Rectal smooth muscle tissue (tissue), 1 donor: ENCODE measurements around the gene PHF19.
A peak's percentile ranks its signal among the peaks of the same experiment; 100 is the strongest.

Experiments used
- H3K27ac ChIP-seq: one replicate; pipeline ENCODE4 v1.7.0; 2013; ENCODE audit warnings: low read depth, low read length, inconsistent platforms
- H3K27me3 ChIP-seq: one replicate; pipeline ENCODE4 v1.7.0; 2013; ENCODE audit warnings: low read length; ENCODE audit not compliant: control insufficient read depth, insufficient read depth
- H3K36me3 ChIP-seq: one replicate; pipeline ENCODE4 v1.7.0; 2013; ENCODE audit warnings: low read length; ENCODE audit not compliant: control insufficient read depth, insufficient read depth
- H3K4me1 ChIP-seq: one replicate; pipeline ENCODE4 v1.7.0; 2013; ENCODE audit warnings: low read length; ENCODE audit not compliant: control insufficient read depth, insufficient read depth
- H3K4me3 ChIP-seq: one replicate; pipeline ENCODE4 v1.7.0; 2013; ENCODE audit warnings: low read length
- H3K9ac ChIP-seq: one replicate; pipeline ENCODE4 v1.7.0; 2013; ENCODE audit warnings: low read length

PHF19 gene

DNA sequence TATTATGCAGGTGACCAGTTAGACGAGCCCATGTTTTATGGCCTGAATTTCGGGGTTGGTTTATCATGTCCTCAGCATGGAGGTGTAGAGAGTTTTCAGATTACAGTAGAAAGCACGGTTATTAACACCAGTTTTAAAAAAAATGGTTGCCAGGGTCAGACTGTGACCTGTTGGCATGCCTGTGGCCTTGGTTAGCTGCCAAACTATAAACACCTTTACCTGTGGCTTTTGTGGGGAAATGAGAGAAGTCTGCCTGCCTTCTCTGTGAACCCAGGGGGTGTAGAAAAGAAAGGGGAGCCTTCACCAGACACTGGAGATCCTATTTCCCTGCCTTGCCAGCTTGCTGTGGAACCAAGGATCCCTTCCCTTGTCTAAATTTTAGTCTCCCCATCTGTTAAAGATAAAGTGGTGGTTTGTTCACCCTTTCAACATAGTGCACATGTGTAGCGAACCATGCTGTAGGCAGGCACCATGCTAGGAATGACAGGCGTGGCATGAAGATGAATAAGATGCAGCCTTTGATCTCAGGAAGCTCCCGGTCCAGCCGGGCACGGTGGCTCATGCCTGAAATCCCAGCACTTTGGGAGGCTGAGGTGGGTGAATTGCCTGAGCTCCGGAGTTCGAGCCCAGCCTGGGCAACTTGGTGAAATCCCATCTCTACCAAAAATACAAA lies 6.1 kb upstream of the PHF19 start:
- Histone ChIP-seq H3K9ac (no peak overlapping the region), H3K36me3 (no peaks in the 10 kb centered on the region), H3K4me1 (no peaks in the 10 kb centered on the region), H3K4me3 (no peak overlapping the region), H3K27ac (no peak overlapping the region), H3K27me3 (no peaks in the 10 kb centered on the region)

DNA sequence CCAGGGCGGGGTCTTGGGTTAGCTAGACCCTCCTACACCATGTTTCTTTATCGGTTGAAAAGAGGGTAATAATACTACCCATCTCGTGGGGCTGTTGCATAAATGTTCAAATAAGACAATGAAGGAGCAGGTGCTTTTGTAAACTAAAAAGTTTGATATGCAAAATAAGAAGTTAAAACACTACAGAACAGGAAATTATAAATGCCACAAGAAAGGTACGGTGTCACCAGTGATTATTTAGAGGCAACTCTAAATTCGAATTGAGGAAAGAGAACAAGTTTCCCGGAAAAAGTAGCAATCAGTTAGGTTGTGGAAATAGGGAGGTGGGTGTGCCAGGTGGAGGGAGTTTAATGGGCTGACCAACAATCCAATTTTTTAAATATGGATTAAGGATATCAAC lies 2.5 kb upstream of the PHF19 start:
- Histone ChIP-seq H3K36me3 (no peaks in the 10 kb centered on the region), H3K27me3 (no peaks in the 10 kb centered on the region), H3K4me1 (no peaks in the 10 kb centered on the region), H3K9ac (no peak overlapping the region), H3K27ac (no peak overlapping the region), H3K4me3 (no peak overlapping the region)

DNA sequence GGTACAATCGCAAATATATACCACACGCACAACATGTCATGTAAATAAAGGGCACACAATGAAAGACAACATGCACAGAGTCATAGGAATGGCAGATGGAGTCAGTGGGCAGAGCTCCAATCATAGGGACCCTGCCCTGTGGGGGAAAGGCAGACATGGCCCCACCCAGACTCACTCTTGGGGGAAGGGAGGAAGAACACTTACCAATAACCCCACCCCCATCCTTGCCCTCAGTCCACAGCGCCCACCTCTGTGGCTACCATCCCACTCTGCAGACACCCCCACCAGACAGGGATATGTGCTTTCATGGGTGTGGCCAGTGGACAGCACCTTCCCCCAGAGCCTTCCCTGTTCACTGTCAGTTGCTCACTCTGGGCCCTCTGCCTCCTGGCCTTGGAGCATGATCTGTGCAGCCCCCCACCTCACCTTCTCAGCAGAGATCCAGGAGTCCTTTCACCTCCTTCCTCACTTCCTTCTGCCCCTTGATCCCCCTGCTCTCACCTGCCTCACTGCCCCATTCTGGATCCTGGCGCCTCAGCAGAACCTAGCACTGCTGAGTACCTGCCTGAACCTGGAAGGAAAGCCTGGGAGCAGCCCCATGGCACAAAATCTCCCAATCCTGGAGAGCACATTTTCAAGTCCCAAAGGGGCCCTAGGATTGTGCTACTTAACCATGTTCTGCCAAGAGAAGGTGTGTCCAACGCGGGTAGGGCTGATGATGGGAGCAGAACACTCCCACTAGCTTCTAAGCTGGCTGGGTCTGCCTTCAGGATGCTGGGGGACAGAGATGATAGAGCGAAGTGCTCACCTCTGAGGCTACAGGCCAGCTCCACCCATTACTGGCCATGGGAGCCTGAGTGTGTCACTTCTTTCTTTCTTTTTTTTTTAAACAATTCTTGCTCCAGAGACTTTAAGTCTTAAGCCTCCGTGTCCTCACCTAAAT lies 1.5 kb upstream of the PHF19 start:
- H3K4me3 ChIP-seq = peak overlapping the region; percentile 78
- no peaks in the 10 kb centered on the region for H3K4me1 ChIP-seq
- H3K9ac ChIP-seq = no peak overlapping the region
- no peak overlapping the region for H3K27ac ChIP-seq
- peaks cover 1% of the 10 kb centered on the region for H3K36me3 ChIP-seq
- no peaks in the 10 kb centered on the region for H3K27me3 ChIP-seq

DNA sequence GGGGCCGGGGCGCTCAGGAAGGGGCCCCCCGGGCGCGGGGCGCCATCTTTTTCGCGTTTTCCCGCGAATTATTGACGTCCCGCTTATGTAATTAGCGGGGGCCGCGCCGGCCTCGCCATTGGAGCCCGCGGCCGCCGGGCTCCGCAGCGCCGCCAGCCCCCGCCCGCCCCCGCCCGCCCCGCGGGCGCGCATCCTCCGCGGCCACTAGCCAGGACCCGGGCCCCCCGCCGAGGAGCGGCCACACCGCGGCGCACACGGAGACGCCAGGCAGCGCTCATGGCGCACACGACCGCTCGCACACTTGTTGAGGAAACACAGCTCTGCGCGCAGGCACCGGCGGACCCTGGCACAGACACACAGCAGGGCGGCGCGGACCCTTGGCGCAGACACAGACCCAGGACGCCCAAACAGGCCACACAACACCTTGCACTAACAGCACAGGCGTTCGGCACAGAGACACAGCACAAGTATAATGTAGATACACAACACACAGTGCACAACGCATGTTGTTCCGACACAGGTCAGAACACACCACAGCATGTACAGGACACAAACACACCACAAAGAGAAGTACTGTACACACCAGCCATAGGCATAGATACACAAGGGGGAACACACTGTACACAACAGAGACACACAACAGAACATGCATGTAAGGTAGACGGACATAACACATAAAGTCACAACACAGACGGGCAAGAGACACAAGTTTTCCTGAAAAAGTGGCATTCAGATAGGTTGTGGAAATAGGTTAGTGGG lies 467 bp upstream of the PHF19 start:
- Histone ChIP-seq H3K27ac (peak overlapping the region; percentile 79), H3K36me3 (peaks cover 10% of the 10 kb centered on the region), H3K9ac (peak overlapping the region; percentile 74), H3K27me3 (no peaks in the 10 kb centered on the region), H3K4me3 (peak overlapping the region; percentile 78), H3K4me1 (no peaks in the 10 kb centered on the region)

DNA sequence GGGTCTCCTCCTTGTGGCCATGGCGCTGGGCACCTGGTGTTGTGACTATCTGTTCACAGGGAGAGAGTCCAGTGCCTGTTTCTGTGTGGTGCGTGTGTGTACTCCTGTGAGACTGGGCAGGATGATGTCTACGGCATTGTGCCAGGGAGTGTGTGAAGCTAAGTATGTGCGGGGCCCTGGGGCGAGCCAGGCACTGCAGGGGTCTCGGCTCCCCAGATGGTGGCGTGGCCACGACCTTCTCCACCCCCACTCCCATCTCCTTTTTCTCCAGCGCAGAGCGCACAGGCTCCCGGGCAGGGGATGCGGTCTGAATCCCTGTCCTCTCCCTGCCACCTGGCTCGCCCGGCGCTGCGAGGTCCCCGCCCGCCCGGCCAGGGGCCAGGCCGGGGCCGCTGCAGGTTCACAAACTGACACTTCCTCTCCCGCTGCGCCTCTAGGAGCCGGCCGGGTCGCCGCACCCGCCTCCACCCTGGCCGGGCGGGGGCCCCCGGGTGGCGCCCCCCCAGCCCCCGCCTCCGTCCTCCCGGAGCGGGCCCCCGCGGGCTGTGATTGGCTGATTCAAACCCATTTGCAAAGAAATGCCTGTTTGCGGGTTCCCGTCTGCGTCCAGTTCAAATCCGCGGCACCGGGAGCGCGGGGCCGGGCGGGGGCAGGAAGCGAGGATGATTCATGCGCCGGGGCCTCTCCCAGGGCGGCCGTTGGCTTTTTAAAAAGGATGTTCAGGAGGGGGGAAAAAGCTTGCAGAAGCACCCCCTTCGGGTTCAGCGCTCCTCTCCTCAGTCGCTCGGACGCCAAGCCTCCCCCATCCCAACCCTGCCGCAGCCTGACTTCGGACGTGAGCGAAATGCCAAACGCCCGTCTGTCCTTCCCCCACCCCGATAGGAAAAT lies 790 bp downstream of the PHF19 start:
- no peaks in the 10 kb centered on the region for H3K27me3 ChIP-seq
- H3K4me3 ChIP-seq = peak overlapping the region; percentile 86
- peaks cover 10% of the 10 kb centered on the region for H3K36me3 ChIP-seq
- H3K4me1 ChIP-seq = no peaks in the 10 kb centered on the region
- H3K27ac ChIP-seq = peak overlapping the region; percentile 87
- peak overlapping the region; percentile 50 for H3K9ac ChIP-seq

DNA sequence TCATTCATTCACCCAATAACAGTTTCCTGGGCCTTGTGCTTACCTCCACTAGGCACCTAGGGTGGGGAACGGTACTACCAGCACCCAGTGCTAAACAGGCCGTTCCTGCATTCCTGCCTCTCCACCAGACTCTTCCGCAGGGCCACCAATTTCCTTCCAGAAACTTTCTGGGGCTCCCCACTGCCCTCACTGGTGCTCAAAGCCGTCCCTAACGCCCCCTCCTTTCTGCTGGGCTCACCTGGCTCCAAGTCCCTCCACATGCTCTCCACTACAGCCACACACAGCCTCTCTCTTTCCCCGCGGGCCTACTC lies 1.4 kb downstream of the PHF19 start:
- no peaks in the 10 kb centered on the region for H3K4me1 ChIP-seq
- H3K27me3 ChIP-seq = no peaks in the 10 kb centered on the region
- no peak overlapping the region for H3K9ac ChIP-seq
- peak overlapping the region; percentile 86 for H3K4me3 ChIP-seq
- peaks cover 10% of the 10 kb centered on the region for H3K36me3 ChIP-seq
- H3K27ac ChIP-seq = peak overlapping the region; percentile 87

DNA sequence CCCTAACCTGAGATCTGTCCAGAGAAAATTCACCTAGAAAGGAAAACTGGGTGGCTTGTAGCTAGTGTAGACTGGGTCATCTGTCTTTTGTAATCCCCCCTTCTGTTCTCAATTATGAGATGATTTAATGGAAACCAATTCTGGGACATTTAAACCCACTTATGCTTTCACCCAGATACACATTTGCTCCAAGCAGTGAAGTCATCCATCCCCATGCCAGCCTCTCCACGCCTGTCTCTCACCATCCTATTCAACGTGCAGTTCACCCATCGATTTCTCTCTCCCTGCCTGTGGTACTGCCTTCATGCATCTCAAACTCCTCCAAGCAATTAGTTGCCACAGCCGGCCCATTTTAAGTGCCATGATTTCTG lies 1.8 kb downstream of the PHF19 start:
- Histone ChIP-seq H3K9ac (no peak overlapping the region), H3K27ac (peak overlapping the region; percentile 87), H3K36me3 (peaks cover 10% of the 10 kb centered on the region), H3K4me1 (no peaks in the 10 kb centered on the region), H3K27me3 (no peaks in the 10 kb centered on the region), H3K4me3 (no peak overlapping the region)

DNA sequence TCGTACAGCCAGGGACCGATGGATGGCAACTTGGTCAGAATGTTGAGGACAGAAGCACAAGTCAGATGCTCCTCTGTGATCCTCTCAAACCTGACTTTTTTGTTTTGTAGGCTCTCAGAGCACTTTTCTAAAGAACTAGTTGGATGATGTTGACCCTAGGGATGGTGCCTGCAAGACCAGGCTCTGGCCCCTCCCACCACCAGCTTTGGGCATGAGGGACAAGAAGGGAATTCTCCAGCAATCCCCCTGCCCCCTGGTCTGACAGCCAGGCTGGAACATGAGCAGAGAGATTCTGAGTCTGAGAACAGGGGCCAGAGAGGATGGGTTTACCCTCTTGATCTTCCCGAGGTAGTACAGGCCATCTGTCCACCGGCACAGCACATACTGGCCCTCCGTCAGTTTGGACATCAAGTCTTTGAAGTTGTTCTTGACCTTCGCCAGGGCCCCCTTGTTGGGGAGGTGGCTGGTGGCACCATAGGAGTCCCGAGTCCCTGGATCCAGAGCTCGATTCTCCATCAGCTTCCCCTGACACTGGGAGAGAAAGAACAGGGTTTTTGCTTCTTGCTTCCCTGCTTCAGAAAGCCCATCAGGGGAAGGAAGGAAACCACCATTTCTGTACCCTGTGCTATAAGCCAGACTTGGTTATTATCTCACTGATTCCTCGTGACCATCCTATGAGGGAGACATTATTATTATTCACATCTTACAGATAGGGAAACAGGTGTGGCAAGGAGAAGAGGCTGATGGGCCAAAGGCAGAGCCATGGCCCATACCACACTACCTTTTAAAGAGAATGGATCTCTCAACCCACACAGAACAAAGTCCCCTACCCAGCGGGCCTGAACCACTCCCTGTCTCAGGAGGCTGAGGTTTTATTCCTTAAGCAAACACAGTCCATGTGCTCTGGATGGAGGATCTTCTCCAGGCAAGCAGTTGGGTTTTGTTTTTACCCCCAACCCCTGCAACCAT lies 2.5 kb downstream of the PHF19 start:
- H3K27ac ChIP-seq = no peak overlapping the region
- no peak overlapping the region for H3K4me3 ChIP-seq
- H3K9ac ChIP-seq = no peak overlapping the region
- H3K27me3 ChIP-seq = no peaks in the 10 kb centered on the region
- H3K4me1 ChIP-seq = peaks cover 1% of the 10 kb centered on the region
- H3K36me3 ChIP-seq = peaks cover 10% of the 10 kb centered on the region

DNA sequence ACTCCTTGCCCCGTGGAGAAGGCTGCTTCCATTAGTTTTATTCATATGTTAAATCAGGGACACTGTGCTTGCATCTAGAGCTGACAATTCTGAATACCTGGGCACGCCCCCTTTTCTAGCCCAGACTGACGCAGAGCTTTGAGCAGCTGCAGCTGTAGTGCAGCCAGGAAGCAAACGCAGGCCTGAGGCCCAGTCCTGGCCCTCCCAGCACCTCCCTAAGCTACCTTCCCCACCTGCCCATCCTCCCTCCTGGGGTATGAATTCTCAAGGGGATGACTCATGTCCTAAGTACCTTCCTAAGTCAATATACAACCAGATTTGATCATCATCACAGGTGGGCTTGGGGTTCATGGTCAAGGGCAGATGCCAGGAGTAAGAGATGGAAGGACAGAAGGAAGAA lies 3.5 kb downstream of the PHF19 start:
- Histone ChIP-seq H3K27ac (no peak overlapping the region), H3K27me3 (no peaks in the 10 kb centered on the region)

DNA sequence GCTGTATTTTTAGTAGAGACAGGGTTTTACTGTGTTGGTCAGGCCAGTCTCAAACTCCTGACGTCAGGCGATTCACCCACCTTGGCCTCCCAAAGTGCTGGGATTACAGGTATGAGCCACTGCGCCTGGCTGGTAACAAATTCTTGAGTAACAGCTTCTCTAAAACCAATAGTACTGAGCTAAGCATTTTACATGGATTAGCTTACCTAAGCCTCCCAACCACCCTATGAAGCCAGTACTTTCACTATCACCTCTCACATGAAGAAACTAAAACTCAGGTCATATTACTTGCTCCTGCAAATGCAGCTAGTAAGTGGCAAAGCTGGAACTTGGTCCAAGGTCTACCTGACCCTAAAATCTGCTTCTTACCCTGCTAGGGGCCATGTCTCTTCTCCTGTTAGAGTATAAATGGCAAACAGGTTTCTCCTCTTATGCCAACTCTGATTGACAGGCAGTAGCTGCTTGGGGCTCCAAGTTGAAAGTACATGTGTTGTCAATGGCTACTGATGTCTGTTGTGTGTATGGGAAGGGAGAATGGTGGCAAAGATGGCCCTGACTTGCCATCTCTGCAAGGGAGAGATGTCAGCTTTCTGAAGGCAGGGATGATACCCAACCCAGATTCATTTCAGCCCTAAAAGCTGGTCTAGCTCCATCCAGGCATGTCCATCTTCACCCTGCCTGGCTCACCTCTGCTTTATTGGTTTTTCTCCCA lies 4.0 kb downstream of the PHF19 start:
- Histone ChIP-seq H3K4me3 (no peak overlapping the region), H3K27me3 (no peaks in the 10 kb centered on the region), H3K4me1 (peaks cover 6% of the 10 kb centered on the region), H3K36me3 (peaks cover 10% of the 10 kb centered on the region), H3K9ac (no peak overlapping the region), H3K27ac (no peak overlapping the region)

More for the DNA sequence above, 3.5 kb downstream of the PHF19 start:
- Histone ChIP-seq H3K36me3 (peaks cover 10% of the 10 kb centered on the region), H3K9ac (no peak overlapping the region), H3K4me3 (no peak overlapping the region), H3K4me1 (peaks cover 2% of the 10 kb centered on the region)
